H1 (cell line): Measurements from ENCODE around the gene LEMD1. TPM values are rescaled to one million over a fixed set of nuclear protein-coding genes. Genes with fewer than 3 reads are reported as not detected.

Source experiments
- CTCF ChIA-PET: fragments of 300-600 bp; sonication (Branson Sonifier 250); formaldehyde crosslinking; loops from one replicate; lab custom pipeline; 2021; ENCODE audit not compliant: partially characterized antibody; lab: Charles Lee
- POLR2A ChIA-PET: fragments of 300-600 bp; sonication (Branson Sonifier 250); formaldehyde crosslinking; loops from one replicate; lab custom pipeline; 2021; ENCODE audit warnings: inconsistent platforms; ENCODE audit not compliant: partially characterized antibody; lab: Charles Lee
- DNase-seq, 2 experiments: peaks; one replicate each; pipeline versions ENCODE4 v3.0.0 to v3.0.0-alpha.2; 2010 to 2022; ENCODE audit warnings: low spot score in 2 of 2, low read depth in 1 of 2, mixed read lengths in 1 of 2
- FAIRE-seq: peaks from 2 replicates; lab custom pipeline; 2011; peaks lifted over from hg19 to GRCh38; lab: Jason Lieb, UNC
- H2AFZ ChIP-seq: 2 replicates; pipeline ENCODE4 v1.8.1; 2012; ENCODE audit warnings: low read length, inconsistent platforms
- H2AK5ac ChIP-seq: 2 replicates; pipeline ENCODE4 v1.6.1; 2013; ENCODE audit warnings: low read depth, low read length
- H2BK120ac ChIP-seq: replicated peaks from 2 replicates; pipeline ENCODE3; 2013; ENCODE audit warnings: low read depth, low read length, inconsistent platforms
- H2BK12ac ChIP-seq: 2 replicates; pipeline ENCODE4 v1.6.1; 2013; ENCODE audit warnings: low read depth, low read length
- H2BK15ac ChIP-seq: 2 replicates; pipeline ENCODE4 v1.6.1; 2013; ENCODE audit warnings: low read length
- H2BK20ac ChIP-seq: 2 replicates; pipeline ENCODE4 v1.6.1; 2013; ENCODE audit warnings: low read length
- H2BK5ac ChIP-seq: 2 replicates; pipeline ENCODE4 v1.6.1; 2013; ENCODE audit warnings: low read depth, low read length
- H3K14ac ChIP-seq: 2 replicates; pipeline ENCODE4 v1.6.1; 2013; ENCODE audit warnings: inconsistent platforms; ENCODE audit not compliant: insufficient read length
- H3K18ac ChIP-seq: 2 replicates; pipeline ENCODE4 v1.6.1; 2013; ENCODE audit warnings: low read length; ENCODE audit errors: extremely low read depth
- H3K23ac ChIP-seq: 2 replicates; pipeline ENCODE4 v1.6.1; 2013; ENCODE audit warnings: inconsistent platforms; ENCODE audit not compliant: insufficient read length
- H3K23me2 ChIP-seq: 2 replicates; pipeline ENCODE4 v1.6.1; 2013; ENCODE audit warnings: low read depth, low read length
- H3K27ac ChIP-seq: 2 replicates; pipeline ENCODE4 v1.6.1; 2011; ENCODE audit warnings: low read depth, low read length, inconsistent platforms
- H3K27me3 ChIP-seq, 4 experiments: replicated peaks in 1 of 4; 1 replicate in 1 of 4; 2 replicates in 3 of 4; pipeline versions ENCODE4 v1.6.1 to v1.8.1; 2011 to 2013; ENCODE audit warnings: low read length in 3 of 4, mild to moderate bottlenecking in 3 of 4, inconsistent platforms in 2 of 4, mixed read lengths in 2 of 4, moderate library complexity in 1 of 4; ENCODE audit not compliant: control insufficient read depth in 3 of 4, insufficient read depth in 3 of 4; ENCODE audit errors: extremely low read depth in 1 of 4
- H3K36me3 ChIP-seq, 4 experiments: 2 replicates each; pipeline versions ENCODE4 v1.6.1 to v1.8.1; 2011 to 2013; ENCODE audit warnings: mild to moderate bottlenecking in 4 of 4, low read length in 3 of 4, moderate library complexity in 2 of 4, control low read depth in 1 of 4, inconsistent platforms in 1 of 4; ENCODE audit not compliant: insufficient read depth in 4 of 4, control insufficient read depth in 2 of 4
- H3K4ac ChIP-seq: replicated peaks from 2 replicates; pipeline ENCODE3; 2013; ENCODE audit warnings: low read length, low read depth, mixed read lengths, inconsistent platforms; ENCODE audit not compliant: insufficient read length
- H3K4me1 ChIP-seq, 4 experiments: replicated peaks in 1 of 4; 1 replicate in 1 of 4; 2 replicates in 3 of 4; pipeline versions ENCODE4 v1.6.1 to v1.8.1; 2011 to 2013; ENCODE audit warnings: low read length in 3 of 4, inconsistent platforms in 2 of 4, mixed read lengths in 1 of 4; ENCODE audit not compliant: insufficient read depth in 4 of 4, control insufficient read depth in 3 of 4
- H3K4me2 ChIP-seq, 2 experiments: 2 replicates each; pipeline versions ENCODE4 v1.6.1 to v1.8.1; 2011 to 2013; ENCODE audit warnings: low read depth in 2 of 2, low read length in 2 of 2, control low read depth in 1 of 2, inconsistent platforms in 1 of 2, mild to moderate bottlenecking in 1 of 2; ENCODE audit not compliant: insufficient read depth in 1 of 2
- H3K4me3 ChIP-seq, 4 experiments: fragments of 200-600, 300-600 bp in 1 of 4; sonication (generic), shearing (Covaris generic), sonication (Bioruptor Twin) in 1 of 4; 2 replicates each; pipeline versions ENCODE4 v1.5.1 to v1.8.1; 2011 to 2016; ENCODE audit warnings: low read length in 4 of 4, low read depth in 3 of 4, control low read depth in 2 of 4, inconsistent platforms in 2 of 4, mild to moderate bottlenecking in 2 of 4, mixed read lengths in 1 of 4, moderate library complexity in 1 of 4; ENCODE audit not compliant: insufficient read depth in 2 of 4; ENCODE audit errors: extremely low read depth in 1 of 4
- H3K56ac ChIP-seq: replicated peaks from 2 replicates; pipeline ENCODE3; 2013; ENCODE audit warnings: low read depth, mild to moderate bottlenecking, mixed read lengths, low read length, inconsistent platforms; ENCODE audit not compliant: insufficient read length
- H3K79me1 ChIP-seq: 2 replicates; pipeline ENCODE4 v1.6.1; 2013; ENCODE audit warnings: low read depth, low read length, control low read depth
- H3K79me2 ChIP-seq, 2 experiments: 2 replicates each; pipeline versions ENCODE4 v1.6.1 to v1.8.1; 2012 to 2013; ENCODE audit warnings: low read length in 2 of 2, mild to moderate bottlenecking in 2 of 2, inconsistent platforms in 1 of 2; ENCODE audit not compliant: insufficient read depth in 2 of 2, control insufficient read depth in 1 of 2
- H3K9ac ChIP-seq, 4 experiments: replicated peaks in 1 of 4; 1 replicate in 1 of 4; 2 replicates in 3 of 4; pipeline versions ENCODE4 v1.6.1 to v1.8.1; 2011 to 2013; ENCODE audit warnings: low read depth in 3 of 4, low read length in 3 of 4, control low read depth in 2 of 4, mild to moderate bottlenecking in 2 of 4, moderate library complexity in 2 of 4, inconsistent platforms in 1 of 4; ENCODE audit errors: extremely low read depth in 1 of 4
- H3K9me3 ChIP-seq, 2 experiments: 2 replicates each; pipeline versions ENCODE4 v1.6.1 to v1.8.1; 2012 to 2013; ENCODE audit warnings: mild to moderate bottlenecking in 2 of 2, moderate library complexity in 2 of 2, control low read depth in 1 of 2, inconsistent platforms in 1 of 2, low read depth in 1 of 2, low read length in 1 of 2, mixed read lengths in 1 of 2; ENCODE audit not compliant: insufficient read depth in 2 of 2
- H4K20me1 ChIP-seq, 2 experiments: replicated peaks in 1 of 2; 2 replicates each; pipeline versions ENCODE3 to v1.8.1; 2011 to 2013; ENCODE audit warnings: inconsistent platforms in 2 of 2, low read length in 2 of 2, mild to moderate bottlenecking in 1 of 2; ENCODE audit not compliant: insufficient read depth in 2 of 2, control insufficient read depth in 1 of 2
- H4K5ac ChIP-seq: 2 replicates; pipeline ENCODE4 v1.6.1; 2013; ENCODE audit warnings: low read length, low read depth, mixed read lengths, inconsistent platforms; ENCODE audit not compliant: insufficient read length
- H4K8ac ChIP-seq: 2 replicates; pipeline ENCODE4 v1.8.0; 2013; ENCODE audit warnings: mild to moderate bottlenecking, moderate library complexity, low read length, inconsistent platforms; ENCODE audit not compliant: insufficient read depth; ENCODE audit errors: extremely low read depth
- H4K91ac ChIP-seq: replicated peaks from 2 replicates; pipeline ENCODE3; 2013; ENCODE audit warnings: low read length, mixed read lengths, inconsistent platforms; ENCODE audit not compliant: insufficient read length
- CHD1 ChIP-seq: IDR thresholded peaks from 2 replicates; pipeline ENCODE4 v1.6.1; 2012; ENCODE audit warnings: low read depth, low read length, improper control_type of control experiment
- CHD2 ChIP-seq: IDR thresholded peaks from 2 replicates; pipeline ENCODE4 v1.6.1; 2012; ENCODE audit warnings: low read length, improper control_type of control experiment
- CREB1 ChIP-seq: IDR thresholded peaks from 2 replicates; pipeline ENCODE4 v1.6.1; 2012; ENCODE audit warnings: inconsistent platforms
- GTF2F1 ChIP-seq: IDR thresholded peaks from 2 replicates; pipeline ENCODE4 v1.6.1; 2012; ENCODE audit warnings: low read depth, low read length, improper control_type of control experiment, borderline replicate concordance
- KDM1A ChIP-seq: fragments of 200-600, 300-600 bp; sonication (generic); IDR thresholded peaks from 2 replicates; pipeline ENCODE4 v1.7.1; 2016; ENCODE audit warnings: mild to moderate bottlenecking, low read length, borderline replicate concordance
- POU5F1 ChIP-seq: IDR thresholded peaks from 2 replicates; pipeline ENCODE4 v1.6.1; 2011; ENCODE audit warnings: low read depth, mild to moderate bottlenecking, low read length, moderate library complexity
- SUZ12 ChIP-seq: fragments of 200-600 bp; sonication (generic); IDR thresholded peaks from 2 replicates; pipeline ENCODE4 v1.6.1; 2012; ENCODE audit warnings: mild to moderate bottlenecking, inconsistent platforms, low read length, moderate library complexity, mixed read lengths
- WGBS, 2 experiments: shearing (Covaris generic) in 1 of 2; methylation state at CpG; one replicate each; pipeline versions ENCODE4 v1.1.6 to v1.1.7; 2013 to 2015; ENCODE audit warnings: low lambda C conversion rate in 2 of 2, mixed read lengths in 2 of 2, inconsistent platforms in 1 of 2, low coverage in 1 of 2, missing lambda C conversion rate in 1 of 2; ENCODE audit not compliant: insufficient replicate concordance in 2 of 2, insufficient coverage in 1 of 2, insufficient read length in 1 of 2; ENCODE audit errors: extremely low coverage in 1 of 2, missing lambda C conversion rate in 1 of 2; 5-methylcytosine and 5-hydroxymethylcytosine counted together
- polyA plus RNA-seq, 7 experiments: library from polyadenylated mRNA; depleted of rRNA in 3 of 7; stranded (reverse) in 5 of 7; unstranded in 2 of 7; fragments of >200 nt in 5 of 7; fragments of 200-250 nt in 2 of 7; gene quantifications; 1 replicate in 5 of 7; 2 replicates in 1 of 7; 4 replicates in 1 of 7; pipeline versions ENCODE4 v1.2.1 to v1.2.3, GENCODE V29; 2011 to 2013; ENCODE audit warnings: missing spikeins in 2 of 7, mixed read lengths in 2 of 7
- total RNA-seq: library from RNA; stranded (reverse); fragmentation: NEBNext Ultra II Directional; extraction: Animal tissue kit (Norgen Biotek cat#: 25700); gene quantifications from 2 replicates; pipeline ENCODE4 v1.2.1, GENCODE V29; 2021

Gene LEMD1
- total and polyA plus RNA-seq, 2 of the 8 experiments (the other 6 are each of a cell fraction or from before 2014, with no cell fraction given), result 10.0 to 10.5 TPM

DNA sequence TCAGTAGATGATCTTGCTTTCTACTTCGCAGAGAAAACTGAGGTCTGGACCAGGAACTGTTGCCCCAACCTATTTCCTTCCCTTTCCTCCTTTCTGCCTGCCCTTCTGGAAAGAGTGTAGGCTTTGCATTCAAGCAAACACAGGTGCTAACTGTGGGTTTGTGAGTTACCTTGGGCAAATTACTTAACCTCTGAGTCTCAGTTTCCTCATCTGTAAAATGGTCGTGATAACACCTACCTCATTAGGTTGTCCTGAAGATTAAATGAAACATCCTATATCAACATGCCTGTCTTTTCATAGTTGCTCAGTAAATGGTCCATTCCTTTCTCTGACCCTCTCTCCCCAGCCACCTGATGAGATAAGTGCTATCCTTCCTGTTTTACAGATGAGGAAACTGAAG, 43.5 kb upstream of the LEMD1 start:
- no peaks in the 10 kb centered on the region for H4K20me1 ChIP-seq
- no peak overlapping the region for H2BK120ac ChIP-seq
- H2BK5ac ChIP-seq, result no peak overlapping the region
- no peak overlapping the region for H3K9ac ChIP-seq
- H3K27me3 ChIP-seq, result no peaks in the 10 kb centered on the region; a peak in 1 of 7 replicates
- H2AK5ac ChIP-seq, result no peak overlapping the region
- no peak overlapping the region for H3K23ac ChIP-seq
- peaks cover 0 to 5% (median 1%) of the 10 kb centered on the region in 4 experiments; a peak in 5 of 7 replicates for H3K4me1 ChIP-seq
- TF ChIP-seq POU5F1, result no peak
- TF ChIP-seq GTF2F1, result no peak
- TF ChIP-seq SUZ12, result no peak
- peak; percentile 15; the same call in 1 of the 2 replicates for TF ChIP-seq KDM1A
- no peak for TF ChIP-seq CHD2
- no peak for TF ChIP-seq CREB1
- no peak for TF ChIP-seq CHD1
- ChIA-PET CTCF (interaction anchor here (1.2 to 30.2 kb wide), 4 partner anchors 23 to 120 kb away, joined by 4 to 767 read pairs (median 120); no protein-coding TSS in a partner anchor), POLR2A (interaction anchor here (1.4 kb wide), 1 partner anchor 27 kb away, joined by 3 read pairs; no protein-coding TSS in a partner anchor)
- H3K56ac ChIP-seq, result no peak overlapping the region
- H3K36me3 ChIP-seq, result no peaks in the 10 kb centered on the region
- H3K18ac ChIP-seq, result no peak overlapping the region
- no peak overlapping the region for H2BK12ac ChIP-seq
- no peak overlapping the region for H2AFZ ChIP-seq
- no peak overlapping the region for H2BK15ac ChIP-seq
- no peak overlapping the region for H4K5ac ChIP-seq
- H3K79me2 ChIP-seq, result no peaks in the 10 kb centered on the region
- H4K91ac ChIP-seq, result no peak overlapping the region
- no peaks in the 10 kb centered on the region for H3K9me3 ChIP-seq
- H3K14ac ChIP-seq, result no peak overlapping the region
- no peak overlapping the region for H3K4me3 ChIP-seq
- no peak overlapping the region for H3K4me2 ChIP-seq
- H2BK20ac ChIP-seq, result no peak overlapping the region
- H3K79me1 ChIP-seq, result no peaks in the 10 kb centered on the region
- no peak overlapping the region; the same call in 1 of the 2 replicates for H4K8ac ChIP-seq
- no peak overlapping the region for H3K27ac ChIP-seq
- H3K23me2 ChIP-seq, result no peaks in the 10 kb centered on the region
- DNase-seq (no peak), FAIRE-seq (no peak)
- no peak overlapping the region for H3K4ac ChIP-seq
- 78% methylated on average over 2 of the region's 2 CpGs; no CpG with 5 or more reads in 1 of the 2 experiments for WGBS, 2 experiments
